Measurements from ENCODE around the gene GTF2I. TPM values are rescaled to one million over a fixed set of nuclear protein-coding genes. Genes with fewer than 3 reads are reported as not detected.
"Not testable (repeated sequence)": the region's sequence is repeated elsewhere in the genome, so short reads cannot be mapped to it uniquely, and the experiment has no call there.

Gene GTF2I
- total and polyA plus RNA-seq, 4 experiments from 2014 or later = 20.5 to 156 (median 110) TPM

- H3K27me3 Mint-ChIP-seq; H3K27ac Mint-ChIP-seq; H3K4me1 ChIP-seq (ENCODE audit: insufficient read depth, low read length); H3K4me3 ChIP-seq (ENCODE audit: low read length in 2 of 2); H3K27ac ChIP-seq (ENCODE audit: low read depth, low read length); H3K4me3 Mint-ChIP-seq; intact Hi-C loops (cut with micrococcal nuclease); H3K9me3 ChIP-seq (ENCODE audit: control insufficient read depth in 1 of 2, low read length in 2 of 2); H3K27me3 ChIP-seq (ENCODE audit: insufficient read depth, low read length); H3K36me3 ChIP-seq (ENCODE audit: insufficient read depth, low read length); H3K9me3 Mint-ChIP-seq; H3K4me1 Mint-ChIP-seq; POLR2A ChIA-PET (ENCODE audit: partially characterized antibody); H3K36me3 Mint-ChIP-seq; CTCF ChIA-PET (ENCODE audit: partially characterized antibody); DNase-seq: not testable (repeated sequence)
These were observed 117.6 kb downstream of the GTF2I start for GRCh38 chr7:74775111-74775510.

- POLR2A ChIA-PET (ENCODE audit: partially characterized antibody); H3K27ac ChIP-seq (ENCODE audit: low read depth, low read length): not testable (repeated sequence)
These were observed 121.5 kb downstream of the GTF2I start for GRCh38 chr7:74779053-74779452.

GRCh38 chr7:74781746-74782145, 124.2 kb downstream of the GTF2I start:
- H3K27me3 Mint-ChIP-seq; H3K4me1 Mint-ChIP-seq; H3K9me3 ChIP-seq (ENCODE audit: control insufficient read depth in 1 of 2, low read length in 2 of 2); H3K27ac Mint-ChIP-seq; POLR2A ChIA-PET (ENCODE audit: partially characterized antibody); H3K27me3 ChIP-seq (ENCODE audit: insufficient read depth, low read length); H3K27ac ChIP-seq (ENCODE audit: low read depth, low read length); H3K9me3 Mint-ChIP-seq; H3K4me3 ChIP-seq (ENCODE audit: low read length in 2 of 2); H3K36me3 Mint-ChIP-seq; DNase-seq; intact Hi-C loops (cut with micrococcal nuclease); H3K36me3 ChIP-seq (ENCODE audit: insufficient read depth, low read length); H3K4me1 ChIP-seq (ENCODE audit: insufficient read depth, low read length); CTCF ChIA-PET (ENCODE audit: partially characterized antibody); H3K4me3 Mint-ChIP-seq: not testable (repeated sequence)

More at GRCh38 chr7:74779053-74779452, 121.5 kb downstream of the GTF2I start:
- H3K4me1 ChIP-seq (ENCODE audit: insufficient read depth, low read length); H3K36me3 Mint-ChIP-seq; H3K27me3 Mint-ChIP-seq; H3K4me3 ChIP-seq (ENCODE audit: low read length in 2 of 2); DNase-seq; H3K27ac Mint-ChIP-seq; CTCF ChIA-PET (ENCODE audit: partially characterized antibody); H3K36me3 ChIP-seq (ENCODE audit: insufficient read depth, low read length); H3K27me3 ChIP-seq (ENCODE audit: insufficient read depth, low read length); H3K4me1 Mint-ChIP-seq; intact Hi-C loops (cut with micrococcal nuclease); H3K4me3 Mint-ChIP-seq; H3K9me3 ChIP-seq (ENCODE audit: control insufficient read depth in 1 of 2, low read length in 2 of 2); H3K9me3 Mint-ChIP-seq: not testable (repeated sequence)

GRCh38 chr7:74783595-74783994, 126.1 kb downstream of the GTF2I start:
- H3K27ac ChIP-seq (ENCODE audit: low read depth, low read length); intact Hi-C loops (cut with micrococcal nuclease); H3K27me3 ChIP-seq (ENCODE audit: insufficient read depth, low read length); POLR2A ChIA-PET (ENCODE audit: partially characterized antibody); H3K27ac Mint-ChIP-seq; H3K4me3 Mint-ChIP-seq; H3K36me3 ChIP-seq (ENCODE audit: insufficient read depth, low read length); H3K4me3 ChIP-seq (ENCODE audit: low read length in 2 of 2); H3K27me3 Mint-ChIP-seq; H3K4me1 Mint-ChIP-seq; CTCF ChIA-PET (ENCODE audit: partially characterized antibody); H3K4me1 ChIP-seq (ENCODE audit: insufficient read depth, low read length); DNase-seq; H3K9me3 ChIP-seq (ENCODE audit: control insufficient read depth in 1 of 2, low read length in 2 of 2); H3K36me3 Mint-ChIP-seq; H3K9me3 Mint-ChIP-seq: not testable (repeated sequence)

- H3K36me3 Mint-ChIP-seq; H3K27me3 ChIP-seq (ENCODE audit: insufficient read depth, low read length); POLR2A ChIA-PET (ENCODE audit: partially characterized antibody); H3K36me3 ChIP-seq (ENCODE audit: insufficient read depth, low read length); H3K27ac ChIP-seq (ENCODE audit: low read depth, low read length); H3K27me3 Mint-ChIP-seq; H3K4me3 ChIP-seq (ENCODE audit: low read length in 2 of 2); H3K4me1 Mint-ChIP-seq; H3K9me3 Mint-ChIP-seq; intact Hi-C loops (cut with micrococcal nuclease); H3K27ac Mint-ChIP-seq; H3K9me3 ChIP-seq (ENCODE audit: control insufficient read depth in 1 of 2, low read length in 2 of 2); CTCF ChIA-PET (ENCODE audit: partially characterized antibody); H3K4me1 ChIP-seq (ENCODE audit: insufficient read depth, low read length): not testable (repeated sequence)
- DNase-seq = peak; percentile 96 to 100 (median 96)
- H3K4me3 Mint-ChIP-seq = peak overlapping the region in 5 of 8 donors; percentile 61 to 77 (median 74)
These were observed 131.0 kb downstream of the GTF2I start for GRCh38 chr7:74788369-74789150.

GRCh38 chr7:74789200-74789736, 131.8 kb downstream of the GTF2I start:
- DNase-seq; intact Hi-C loops (cut with micrococcal nuclease); H3K27me3 ChIP-seq (ENCODE audit: insufficient read depth, low read length); H3K9me3 ChIP-seq (ENCODE audit: control insufficient read depth in 1 of 2, low read length in 2 of 2); H3K4me3 Mint-ChIP-seq; POLR2A ChIA-PET (ENCODE audit: partially characterized antibody); H3K4me1 Mint-ChIP-seq; H3K36me3 ChIP-seq (ENCODE audit: insufficient read depth, low read length); H3K4me3 ChIP-seq (ENCODE audit: low read length in 2 of 2); H3K9me3 Mint-ChIP-seq; CTCF ChIA-PET (ENCODE audit: partially characterized antibody); H3K4me1 ChIP-seq (ENCODE audit: insufficient read depth, low read length); H3K27ac ChIP-seq (ENCODE audit: low read depth, low read length); H3K27ac Mint-ChIP-seq; H3K36me3 Mint-ChIP-seq; H3K27me3 Mint-ChIP-seq: not testable (repeated sequence)

- H3K27ac ChIP-seq (ENCODE audit: low read depth, low read length); CTCF ChIA-PET (ENCODE audit: partially characterized antibody); intact Hi-C loops (cut with micrococcal nuclease); DNase-seq; H3K9me3 Mint-ChIP-seq; POLR2A ChIA-PET (ENCODE audit: partially characterized antibody); H3K27me3 Mint-ChIP-seq; H3K4me1 Mint-ChIP-seq; H3K9me3 ChIP-seq (ENCODE audit: control insufficient read depth in 1 of 2, low read length in 2 of 2); H3K4me3 ChIP-seq (ENCODE audit: low read length in 2 of 2); H3K27ac Mint-ChIP-seq; H3K4me3 Mint-ChIP-seq; H3K36me3 Mint-ChIP-seq; H3K4me1 ChIP-seq (ENCODE audit: insufficient read depth, low read length); H3K36me3 ChIP-seq (ENCODE audit: insufficient read depth, low read length); H3K27me3 ChIP-seq (ENCODE audit: insufficient read depth, low read length): not testable (repeated sequence)
These were observed 140.5 kb downstream of the GTF2I start for GRCh38 chr7:74797848-74798622.
